ENCODE measurements around the gene INPP5A.

DNA sequence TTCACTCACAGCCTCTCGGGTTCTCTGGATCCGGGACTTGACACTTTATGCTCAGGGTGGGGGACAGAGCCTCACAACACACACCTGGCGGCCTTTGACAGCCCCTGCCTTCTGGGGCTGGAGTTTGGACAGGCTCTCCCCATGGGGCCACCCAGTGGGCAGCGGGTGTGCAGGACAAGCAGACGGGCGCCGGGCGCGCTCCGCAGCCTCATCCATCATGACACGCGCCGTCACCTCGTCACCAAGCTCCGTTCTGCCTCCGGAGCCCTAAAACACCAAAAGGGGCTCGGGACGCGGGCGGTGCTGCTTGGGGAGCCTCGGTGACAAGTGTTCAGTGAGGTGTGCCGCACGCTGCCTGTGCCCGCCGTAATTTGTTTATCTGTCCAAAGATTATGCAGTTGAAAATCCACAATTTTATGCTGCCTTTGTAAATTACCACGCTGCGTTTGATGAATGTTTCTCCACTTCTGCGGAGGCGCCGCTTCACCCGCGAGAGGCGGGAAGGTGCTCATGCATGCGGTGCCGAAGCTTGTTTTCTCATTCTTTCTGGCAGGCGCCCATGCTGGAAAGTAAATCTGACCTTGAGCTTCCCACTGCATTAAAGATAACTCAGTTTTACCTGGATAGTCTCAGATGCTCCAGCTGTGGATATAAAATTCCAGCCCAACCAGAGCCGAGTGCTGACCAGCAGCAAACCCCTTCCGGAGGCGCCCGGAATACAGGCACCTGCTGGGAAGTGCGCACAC lies 242.1 kb downstream of the INPP5A start:
- TF ChIP-seq, protein P1, sequence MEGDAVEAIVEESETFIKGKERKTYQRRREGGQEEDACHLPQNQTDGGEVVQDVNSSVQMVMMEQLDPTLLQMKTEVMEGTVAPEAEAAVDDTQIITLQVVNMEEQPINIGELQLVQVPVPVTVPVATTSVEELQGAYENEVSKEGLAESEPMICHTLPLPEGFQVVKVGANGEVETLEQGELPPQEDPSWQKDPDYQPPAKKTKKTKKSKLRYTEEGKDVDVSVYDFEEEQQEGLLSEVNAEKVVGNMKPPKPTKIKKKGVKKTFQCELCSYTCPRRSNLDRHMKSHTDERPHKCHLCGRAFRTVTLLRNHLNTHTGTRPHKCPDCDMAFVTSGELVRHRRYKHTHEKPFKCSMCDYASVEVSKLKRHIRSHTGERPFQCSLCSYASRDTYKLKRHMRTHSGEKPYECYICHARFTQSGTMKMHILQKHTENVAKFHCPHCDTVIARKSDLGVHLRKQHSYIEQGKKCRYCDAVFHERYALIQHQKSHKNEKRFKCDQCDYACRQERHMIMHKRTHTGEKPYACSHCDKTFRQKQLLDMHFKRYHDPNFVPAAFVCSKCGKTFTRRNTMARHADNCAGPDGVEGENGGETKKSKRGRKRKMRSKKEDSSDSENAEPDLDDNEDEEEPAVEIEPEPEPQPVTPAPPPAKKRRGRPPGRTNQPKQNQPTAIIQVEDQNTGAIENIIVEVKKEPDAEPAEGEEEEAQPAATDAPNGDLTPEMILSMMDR (conservative IDR thresholded peaks at IDR 0.05; ENCODE audit: low read depth, low read length) = no peak
- TF ChIP-seq EZH2 (IDR thresholded peaks at IDR 0.05; ENCODE audit: low read length, unreplicated experiment) (no peak), EZH2phosphoT487 (IDR thresholded peaks at IDR 0.05; ENCODE audit: borderline replicate concordance, low read length) (no peak)

Data from PC-3 (cell line).